Breast epithelium (tissue), 3 donors: ENCODE results near the gene TSEN15.

Experiments
- POLR2A ChIP-seq: fragments of 450-650 bp; IDR thresholded peaks from one replicate; pipeline ENCODE4 v1.6.1; 2016; ENCODE audit warnings: antibody characterized with exemption, mild to moderate bottlenecking, moderate library complexity
- TF ChIP-seq, protein P1 (sequence below), 3 donors: fragments of 450-650 bp; IDR thresholded peaks; one replicate each; pipeline ENCODE4 v1.5.1; 2016 to 2017; ENCODE audit warnings: antibody characterized with exemption in 3 of 3, mild to moderate bottlenecking in 3 of 3, moderate library complexity in 3 of 3

DNA sequence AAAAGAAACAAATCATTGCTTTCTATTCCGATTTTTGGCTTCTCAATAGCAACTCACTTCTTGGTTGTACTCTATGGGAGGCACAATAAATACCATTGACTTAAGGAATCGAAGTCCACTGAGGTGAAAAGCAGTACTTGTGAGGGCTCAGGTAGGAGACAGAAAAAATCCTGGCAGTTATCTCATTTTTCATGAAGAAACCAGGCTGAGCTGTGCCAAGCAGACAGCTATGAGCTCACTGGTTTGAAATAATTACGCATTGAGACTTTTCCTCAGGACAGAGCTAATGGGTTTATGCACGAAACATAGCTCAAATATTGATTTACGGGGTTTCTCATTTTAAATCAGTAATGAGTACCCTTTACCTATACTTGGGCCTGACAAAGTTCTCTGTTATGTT lies 32.5 kb upstream of the TSEN15 start:
- TF ChIP-seq, protein P1, sequence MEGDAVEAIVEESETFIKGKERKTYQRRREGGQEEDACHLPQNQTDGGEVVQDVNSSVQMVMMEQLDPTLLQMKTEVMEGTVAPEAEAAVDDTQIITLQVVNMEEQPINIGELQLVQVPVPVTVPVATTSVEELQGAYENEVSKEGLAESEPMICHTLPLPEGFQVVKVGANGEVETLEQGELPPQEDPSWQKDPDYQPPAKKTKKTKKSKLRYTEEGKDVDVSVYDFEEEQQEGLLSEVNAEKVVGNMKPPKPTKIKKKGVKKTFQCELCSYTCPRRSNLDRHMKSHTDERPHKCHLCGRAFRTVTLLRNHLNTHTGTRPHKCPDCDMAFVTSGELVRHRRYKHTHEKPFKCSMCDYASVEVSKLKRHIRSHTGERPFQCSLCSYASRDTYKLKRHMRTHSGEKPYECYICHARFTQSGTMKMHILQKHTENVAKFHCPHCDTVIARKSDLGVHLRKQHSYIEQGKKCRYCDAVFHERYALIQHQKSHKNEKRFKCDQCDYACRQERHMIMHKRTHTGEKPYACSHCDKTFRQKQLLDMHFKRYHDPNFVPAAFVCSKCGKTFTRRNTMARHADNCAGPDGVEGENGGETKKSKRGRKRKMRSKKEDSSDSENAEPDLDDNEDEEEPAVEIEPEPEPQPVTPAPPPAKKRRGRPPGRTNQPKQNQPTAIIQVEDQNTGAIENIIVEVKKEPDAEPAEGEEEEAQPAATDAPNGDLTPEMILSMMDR (IDR thresholded peaks at IDR 0.05) = no peak
- no peak for TF ChIP-seq POLR2A
